Subcutaneous adipose tissue (tissue), 4 donors: ENCODE results near the gene ENTPD6. TPM values are rescaled to one million over a fixed set of nuclear protein-coding genes. Genes with fewer than 3 reads are reported as not detected.

Experiments used
- CTCF ChIP-seq: fragments of 450-650 bp; IDR thresholded peaks from one replicate; pipeline ENCODE4 v1.5.1; 2016; ENCODE audit warnings: low read depth, mild to moderate bottlenecking, control low read depth, antibody characterized with exemption, moderate library complexity
- total RNA-seq, 4 donors: library from RNA; depleted of rRNA; stranded (reverse); fragments of >200 nt; gene quantifications; one replicate each; pipeline ENCODE4 v1.1.0, GENCODE V29; 2016

Gene ENTPD6
- total RNA-seq, 4 donors from 2014 or later = 41.3 to 82.5 (median 53.6) TPM

- TF ChIP-seq CTCF = no peak
Observed at GRCh38 chr20:25254571-25254970, 59.1 kb downstream of the ENTPD6 start.

DNA sequence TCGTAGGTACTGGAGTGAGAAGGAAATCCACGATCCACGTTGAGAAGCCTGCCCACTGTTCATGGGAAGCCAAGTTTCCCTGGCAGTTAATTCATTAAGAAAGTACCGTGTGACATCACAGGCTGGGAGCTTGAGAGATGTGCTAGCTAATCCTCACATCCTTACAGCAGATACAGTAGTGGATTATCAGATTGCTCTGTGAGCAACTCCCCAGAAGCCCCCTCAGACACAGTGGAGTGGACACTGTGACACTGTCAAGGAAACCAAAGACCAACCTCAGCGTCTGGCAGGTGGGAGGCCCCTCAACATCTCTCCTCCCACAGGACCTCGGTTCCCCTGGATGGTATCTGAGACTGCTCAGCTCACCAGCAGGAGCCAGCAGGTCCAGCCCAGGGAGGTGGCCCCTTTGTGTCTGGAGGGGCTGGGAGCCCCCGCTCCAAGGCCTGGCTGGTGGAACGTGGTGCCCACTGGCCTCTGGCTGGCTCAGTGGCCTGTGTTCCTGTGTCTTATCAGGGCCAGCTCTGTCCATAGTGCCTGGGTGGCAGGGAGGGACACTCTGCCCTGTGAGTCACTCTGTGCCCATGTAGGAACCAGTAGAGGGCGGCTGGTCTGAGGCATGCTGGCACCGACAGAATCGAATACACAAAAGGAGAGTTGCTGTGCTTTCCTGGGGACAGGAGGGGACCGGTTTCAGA is 59.6 kb downstream of the ENTPD6 start:
- TF ChIP-seq CTCF = no peak

GRCh38 chr20:25256226-25256859 is 60.8 kb downstream of the ENTPD6 start:
- TF ChIP-seq CTCF = no peak

DNA sequence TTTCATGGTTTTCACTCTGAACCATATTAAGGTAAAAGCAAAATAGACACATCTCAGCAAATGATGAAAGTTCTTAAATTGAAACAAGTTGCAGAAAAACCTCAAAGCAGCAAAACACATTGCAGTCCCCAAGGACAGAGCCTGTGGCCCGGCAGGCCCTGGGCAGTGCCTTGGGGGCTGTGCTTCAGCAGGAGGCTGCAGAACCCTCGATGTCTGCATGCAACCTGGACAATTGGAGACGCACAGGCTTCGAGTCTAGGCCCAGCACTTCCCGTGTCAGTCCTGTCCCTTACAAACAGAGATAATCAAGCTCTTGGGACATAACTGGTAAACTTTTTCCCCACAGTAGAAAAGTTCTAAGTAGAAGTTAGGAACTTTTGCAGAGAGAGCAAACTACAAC is 61.6 kb downstream of the ENTPD6 start:
- no peak for TF ChIP-seq CTCF

- no peak for TF ChIP-seq CTCF
Observed at GRCh38 chr20:25257756-25258475, 62.4 kb downstream of the ENTPD6 start.

DNA sequence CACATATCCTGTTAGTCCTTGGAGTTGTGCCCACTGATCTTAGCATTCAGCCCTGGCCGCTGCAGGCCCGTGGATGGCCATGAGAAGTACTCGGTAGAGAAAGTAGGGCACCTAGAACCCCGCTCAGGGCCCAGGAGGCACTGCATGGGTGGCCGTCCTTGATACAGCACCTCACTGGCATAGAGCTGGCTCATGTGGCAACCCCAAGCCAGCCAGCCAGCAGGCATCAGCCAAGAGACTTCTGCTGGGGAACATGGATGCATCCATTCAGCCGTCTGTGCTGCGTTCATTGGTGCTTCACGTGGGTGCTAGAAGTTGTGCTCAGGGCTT is 62.9 kb downstream of the ENTPD6 start:
- TF ChIP-seq CTCF = no peak

DNA sequence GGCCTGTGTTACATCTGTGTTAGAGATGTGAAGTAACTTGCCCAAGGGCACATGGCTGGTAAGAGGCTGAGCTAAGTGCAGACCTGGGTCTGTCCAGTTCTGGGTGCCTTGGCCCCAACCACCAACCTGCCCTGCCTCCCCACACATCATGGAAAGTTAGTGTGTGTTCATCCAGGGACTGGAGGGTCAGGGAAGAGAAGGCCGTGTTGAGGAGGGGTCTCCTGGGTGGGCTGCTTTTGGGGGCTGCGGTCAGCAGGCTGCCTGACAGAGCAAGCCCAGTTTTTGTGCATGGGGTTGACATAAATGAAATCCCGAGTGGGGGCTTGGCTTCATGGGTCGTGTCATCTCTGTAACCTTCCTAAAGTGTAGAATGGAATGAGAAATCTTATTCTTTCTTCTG is 63.3 kb downstream of the ENTPD6 start:
- no peak for TF ChIP-seq CTCF
